SW 1271 (cell line): ENCODE data around the gene CYGB.
A peak's percentile ranks its signal among the peaks of the same experiment; 100 is the strongest.
"Not testable (repeated sequence)": the region's sequence is repeated elsewhere in the genome, so short reads cannot be mapped to it uniquely, and the experiment has no call there.

Source experiments
- DNase-seq, 2 experiments: peaks; one replicate each; lab custom pipeline; 2025; lab: John Stamatoyannopoulos, UW

CYGB gene

DNA sequence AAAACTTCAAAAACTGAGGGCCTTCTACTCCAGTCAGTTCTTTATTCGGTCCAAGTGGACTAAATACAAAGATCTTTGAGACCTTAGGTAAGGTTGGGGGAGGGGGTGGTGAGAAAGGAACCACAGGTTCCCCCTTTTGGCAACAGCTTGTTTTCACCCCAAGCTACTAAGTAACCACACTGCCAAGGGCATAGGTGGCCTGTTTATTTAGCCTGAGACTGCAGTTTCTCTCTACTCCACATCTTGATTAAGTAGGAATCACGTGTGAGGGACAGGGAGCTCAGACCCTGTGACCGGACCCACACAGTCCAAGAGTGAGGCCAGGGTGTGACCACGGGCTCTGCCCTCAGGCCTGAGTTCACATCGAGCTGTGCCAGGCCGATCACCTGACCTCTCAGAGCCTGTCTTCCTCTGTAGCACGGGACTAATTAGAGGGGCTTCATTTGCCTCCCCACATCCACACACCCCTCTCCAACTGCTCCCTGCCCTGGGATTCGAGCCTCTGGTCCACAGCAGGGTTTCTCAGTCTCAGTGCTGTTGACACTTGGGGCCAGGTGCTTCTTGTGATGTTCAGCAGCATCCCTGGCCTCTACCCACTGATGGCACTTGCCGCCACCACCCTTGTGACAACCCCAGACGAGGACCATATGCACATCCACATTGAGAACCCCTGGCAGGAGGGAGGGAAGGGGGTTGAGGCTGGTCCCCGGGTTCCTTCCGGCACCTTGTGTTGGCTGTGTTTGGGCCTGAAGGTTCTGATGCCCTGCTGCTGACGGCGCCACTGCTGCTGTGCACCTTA is 30.3 kb upstream of the CYGB start:
- DNase-seq = no peak

DNA sequence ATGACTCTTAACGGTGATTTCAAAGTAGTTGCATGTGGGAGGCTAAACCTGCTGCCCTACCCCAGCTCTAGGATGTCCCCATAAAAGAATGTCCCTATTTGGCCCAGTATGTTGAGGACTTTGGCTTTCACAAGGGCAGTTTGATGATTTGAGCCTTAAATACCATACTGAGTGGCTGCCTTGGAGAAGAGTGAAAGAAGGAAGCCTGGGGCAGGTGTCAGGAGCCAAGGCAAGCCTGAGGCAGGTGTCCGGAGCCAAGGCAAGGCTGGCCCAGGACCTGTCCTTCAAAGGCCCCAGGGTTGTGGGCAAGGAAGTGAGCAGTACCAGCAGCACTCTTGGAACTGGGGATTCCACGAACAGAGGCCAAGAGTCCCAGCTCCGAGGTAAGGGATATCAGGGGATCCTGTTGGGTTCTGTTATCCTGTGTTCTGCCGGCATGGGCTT is 29.5 kb upstream of the CYGB start:
- DNase-seq = no peak

DNA sequence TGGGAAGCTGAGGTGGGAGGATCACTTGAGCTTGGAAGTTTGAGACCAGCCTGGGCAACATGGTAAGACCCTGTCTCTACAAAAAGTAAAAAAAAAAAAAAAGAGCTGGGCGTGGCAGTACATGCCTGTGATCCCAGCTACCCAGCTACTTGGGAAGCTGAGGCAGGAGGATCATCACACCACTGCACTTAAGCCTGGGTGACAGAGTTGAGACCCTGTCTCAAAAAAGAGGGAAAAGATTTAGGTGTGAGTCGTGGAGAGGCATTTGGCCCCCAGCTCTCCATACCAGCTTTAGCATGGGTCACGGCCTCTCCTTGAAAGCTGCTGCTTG is 29.1 kb upstream of the CYGB start:
- no peak for DNase-seq

DNA sequence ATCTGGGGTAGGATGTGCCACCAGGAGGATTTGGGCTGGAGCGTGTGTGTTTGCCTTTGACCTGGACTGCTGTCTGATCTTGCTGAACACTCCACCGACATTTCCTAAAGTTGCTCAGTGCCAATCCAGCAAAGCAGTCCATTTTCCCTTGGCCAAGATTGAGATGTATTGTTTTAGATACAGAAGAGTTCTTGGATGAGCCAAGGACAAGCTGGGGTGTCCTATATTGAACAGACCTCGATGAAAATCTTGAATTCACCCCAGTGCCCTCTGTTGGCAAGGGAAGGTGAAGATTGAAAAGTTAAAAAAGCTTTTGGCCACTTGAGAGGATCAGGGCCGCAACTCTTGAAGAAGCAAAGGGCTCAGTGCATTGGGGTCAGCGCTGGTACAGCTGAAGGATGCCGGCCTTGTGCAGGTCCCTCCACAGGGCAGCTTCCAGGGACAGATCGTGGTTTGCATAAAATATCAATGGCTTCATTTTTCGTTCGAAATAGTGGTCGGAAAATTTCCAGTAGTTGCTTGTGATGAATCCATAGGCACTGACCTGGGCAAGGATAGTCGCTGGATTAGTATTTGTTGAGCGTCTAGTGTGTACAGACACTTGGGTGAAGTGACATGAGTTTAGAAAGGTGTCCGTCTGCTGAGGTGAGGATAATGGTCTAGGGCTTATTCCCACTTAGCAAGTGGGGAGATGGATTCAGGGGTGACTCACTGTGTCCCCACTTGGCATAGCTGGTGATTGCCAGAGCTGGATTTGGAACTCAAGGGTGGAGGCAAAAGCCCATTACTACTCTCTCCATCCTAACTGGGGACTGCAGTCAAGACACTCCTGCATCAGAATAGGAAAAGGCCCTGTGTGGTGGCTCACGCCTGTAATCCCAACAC is 28.5 kb upstream of the CYGB start:
- no peak for DNase-seq

DNA sequence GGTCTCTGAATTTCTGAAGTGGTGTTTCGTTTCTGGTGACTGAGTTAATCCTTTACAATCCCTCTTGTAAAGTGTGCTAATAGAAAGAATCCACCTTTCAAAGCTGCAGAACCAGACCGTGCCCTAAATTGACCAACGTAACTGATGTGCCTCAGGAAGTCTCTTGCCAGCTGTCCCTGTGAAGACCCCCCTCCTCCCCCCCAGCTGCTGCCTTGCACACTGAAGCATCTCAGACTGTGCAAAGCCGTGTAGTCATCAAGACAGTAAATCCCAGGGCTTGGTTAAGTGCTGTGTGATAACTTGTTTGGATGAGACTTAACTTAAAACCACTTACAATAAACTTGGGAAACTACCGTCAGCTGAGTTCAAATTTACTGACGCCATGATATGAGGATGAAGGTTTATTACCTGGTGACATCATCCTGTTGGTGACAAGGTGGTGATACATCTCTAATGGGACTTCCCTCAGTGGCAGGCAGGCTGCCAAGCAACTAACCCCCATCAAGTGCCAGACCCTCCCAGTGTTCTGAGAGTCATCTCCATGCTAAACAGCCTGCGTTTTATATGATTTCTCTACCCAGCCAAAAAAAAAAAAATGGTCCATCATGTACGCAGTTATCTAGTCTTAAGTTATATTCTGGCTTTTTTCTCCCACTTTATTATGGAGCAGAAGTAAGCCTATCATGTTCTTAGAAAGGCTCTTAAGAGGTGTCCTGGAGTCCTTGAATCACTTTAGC is 27.6 kb upstream of the CYGB start:
- DNase-seq = not testable (repeated sequence)

DNA sequence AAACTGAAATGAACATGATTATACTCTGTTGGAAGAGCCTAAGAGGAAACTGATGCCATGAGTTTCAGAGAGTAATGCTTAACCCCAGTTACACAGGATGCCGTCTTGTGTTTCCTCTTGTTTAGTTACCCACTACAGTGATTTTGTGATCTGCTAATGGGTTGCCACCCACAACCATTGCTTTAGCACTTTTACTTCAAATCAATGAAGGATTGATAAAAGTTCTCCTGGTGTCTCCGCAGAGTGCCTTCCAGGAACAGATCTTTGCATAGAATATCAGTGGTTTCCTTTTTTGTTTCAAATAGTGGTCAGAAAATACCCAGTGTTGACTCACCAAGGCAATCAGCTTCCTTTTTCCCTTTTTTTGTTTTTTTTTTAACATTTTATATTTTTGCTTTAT is 25.9 kb upstream of the CYGB start:
- DNase-seq = not testable (repeated sequence)

DNA sequence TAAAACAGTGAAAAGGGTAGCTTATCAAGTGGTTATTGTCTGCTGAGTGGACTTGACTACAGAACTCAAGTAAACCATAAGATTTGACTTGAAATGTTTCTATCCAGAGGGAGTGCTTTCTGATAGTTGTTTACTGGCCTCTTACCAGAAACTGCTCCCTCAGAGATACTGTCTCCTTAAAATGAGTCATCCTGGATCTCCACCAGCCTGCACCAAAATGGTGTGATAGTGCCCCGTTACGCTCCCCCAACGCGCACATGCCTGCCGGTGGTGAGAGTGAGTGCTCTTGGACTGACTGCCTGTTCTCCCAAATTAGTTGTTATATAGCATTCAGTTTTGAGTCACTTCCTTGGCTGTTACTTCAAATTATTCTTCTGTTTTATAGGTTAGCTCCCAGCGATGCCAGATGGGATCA is 25.2 kb upstream of the CYGB start:
- DNase-seq = no peak

DNA sequence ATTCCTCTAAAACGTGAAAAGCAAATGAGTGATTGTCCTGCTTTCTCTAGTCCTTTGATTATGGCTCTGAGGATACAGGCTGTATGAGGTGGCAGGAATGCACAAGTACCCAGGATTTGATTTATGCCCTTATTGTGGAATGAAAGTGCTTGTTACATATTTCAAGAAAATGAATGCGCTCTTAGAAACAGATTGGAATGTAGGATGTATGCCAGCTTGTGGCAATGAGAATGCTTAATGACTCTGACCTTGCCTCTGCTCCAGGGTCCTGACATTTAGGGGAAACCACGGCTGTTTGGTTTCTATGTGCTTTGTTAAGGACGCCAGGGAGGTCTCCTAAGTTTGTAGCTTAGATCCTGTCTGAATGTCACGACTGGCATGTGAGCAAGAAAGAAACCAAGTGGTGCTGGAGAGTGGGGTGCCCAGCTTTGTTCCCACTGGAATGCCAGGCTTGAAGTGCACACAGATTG is 24.3 kb upstream of the CYGB start:
- DNase-seq = no peak

DNA sequence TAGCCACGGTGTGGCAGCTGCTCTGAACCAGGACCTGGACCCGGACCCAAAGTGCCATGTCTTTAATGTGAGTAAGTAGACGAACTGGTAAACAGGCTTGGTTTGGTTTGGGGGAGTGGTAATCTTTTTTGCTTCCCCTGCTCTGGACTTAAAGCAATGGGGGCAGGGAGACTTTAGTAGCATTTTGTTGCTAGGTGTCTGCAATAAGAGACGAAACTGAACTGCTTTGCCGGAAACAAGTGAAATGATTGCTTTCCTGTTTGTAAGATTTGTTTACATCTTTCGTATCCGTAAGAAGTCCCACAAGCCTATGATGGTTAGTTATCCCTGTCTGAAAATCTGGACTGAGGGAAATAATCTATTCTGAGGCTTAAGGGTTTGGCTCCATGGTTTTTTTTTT is 23.8 kb upstream of the CYGB start:
- DNase-seq = no peak

DNA sequence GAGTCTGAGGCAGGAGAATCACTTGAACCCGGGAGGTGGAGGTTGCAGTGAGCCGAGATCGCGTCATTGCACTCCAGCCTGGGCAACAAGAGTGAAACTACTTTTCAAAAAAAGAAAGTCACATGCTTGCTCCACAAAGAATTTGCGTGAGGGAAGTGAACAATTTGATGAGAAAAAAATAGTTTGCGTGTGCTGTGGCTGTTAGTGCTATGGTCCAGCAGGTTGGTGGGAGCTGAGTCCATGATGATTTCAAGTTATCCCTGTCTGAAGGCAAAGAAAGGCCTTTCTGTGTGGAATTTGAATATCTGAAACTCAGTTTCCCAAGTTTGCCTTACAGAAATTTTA is 23.3 kb upstream of the CYGB start:
- DNase-seq = no peak

DNA sequence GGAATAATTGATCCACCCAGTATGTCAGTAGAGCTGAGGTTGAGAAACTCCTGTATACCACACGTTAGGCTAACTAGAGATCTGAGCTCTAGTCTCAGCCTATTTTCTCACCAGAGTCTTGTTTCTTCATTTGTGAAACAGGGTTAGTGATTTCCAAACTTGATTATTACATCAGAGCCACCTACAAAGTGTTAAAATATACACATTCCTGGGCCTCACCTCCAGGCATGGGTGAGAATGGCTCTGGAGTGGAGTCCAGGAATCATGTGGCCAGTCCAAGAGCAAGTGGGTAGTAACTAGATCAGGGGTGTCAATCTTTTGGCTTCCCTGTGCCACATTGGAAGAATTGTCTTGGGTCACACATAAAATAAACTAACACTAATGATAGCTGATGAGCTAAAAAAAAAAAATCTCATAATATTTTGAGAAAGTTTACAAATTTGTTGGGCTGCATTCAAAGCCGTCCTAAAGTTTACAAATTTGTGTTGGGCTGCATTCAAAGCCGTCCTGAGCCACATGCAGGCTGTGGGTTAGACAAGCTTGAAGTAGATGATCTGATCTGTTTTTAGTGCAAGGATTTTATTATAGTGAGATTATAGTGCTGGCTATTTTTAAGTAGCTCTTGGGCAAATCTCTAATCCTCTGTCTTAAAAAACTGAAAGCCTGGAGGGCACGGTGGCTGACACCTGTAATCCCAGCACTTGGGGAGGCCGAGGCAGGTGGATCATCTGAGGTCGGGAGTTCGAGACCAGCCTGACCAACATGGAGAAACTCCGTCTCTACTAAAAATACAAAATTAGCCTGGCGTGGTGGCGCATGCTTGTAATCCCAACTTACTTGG is 22.7 kb upstream of the CYGB start:
- DNase-seq = no peak

DNA sequence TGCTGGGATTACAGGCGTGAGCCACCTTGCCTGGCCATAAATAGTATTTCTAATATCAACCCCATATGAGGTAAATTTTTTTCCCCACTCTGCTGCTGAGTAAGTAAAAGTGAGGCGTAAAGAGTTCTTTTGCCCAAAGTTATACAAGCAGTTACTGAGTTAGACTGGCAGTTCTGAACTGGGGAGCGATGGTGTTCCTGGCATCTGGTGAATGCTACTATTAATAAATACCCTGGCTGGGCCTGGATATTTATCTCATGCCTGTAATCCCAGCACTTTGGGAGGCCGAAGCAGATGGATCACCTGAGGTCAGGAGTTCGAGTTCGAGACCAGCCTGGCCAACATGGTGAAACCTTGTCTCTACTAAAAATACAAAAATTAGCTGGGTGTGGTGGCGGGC is 22.0 kb upstream of the CYGB start:
- DNase-seq = not testable (repeated sequence)

DNA sequence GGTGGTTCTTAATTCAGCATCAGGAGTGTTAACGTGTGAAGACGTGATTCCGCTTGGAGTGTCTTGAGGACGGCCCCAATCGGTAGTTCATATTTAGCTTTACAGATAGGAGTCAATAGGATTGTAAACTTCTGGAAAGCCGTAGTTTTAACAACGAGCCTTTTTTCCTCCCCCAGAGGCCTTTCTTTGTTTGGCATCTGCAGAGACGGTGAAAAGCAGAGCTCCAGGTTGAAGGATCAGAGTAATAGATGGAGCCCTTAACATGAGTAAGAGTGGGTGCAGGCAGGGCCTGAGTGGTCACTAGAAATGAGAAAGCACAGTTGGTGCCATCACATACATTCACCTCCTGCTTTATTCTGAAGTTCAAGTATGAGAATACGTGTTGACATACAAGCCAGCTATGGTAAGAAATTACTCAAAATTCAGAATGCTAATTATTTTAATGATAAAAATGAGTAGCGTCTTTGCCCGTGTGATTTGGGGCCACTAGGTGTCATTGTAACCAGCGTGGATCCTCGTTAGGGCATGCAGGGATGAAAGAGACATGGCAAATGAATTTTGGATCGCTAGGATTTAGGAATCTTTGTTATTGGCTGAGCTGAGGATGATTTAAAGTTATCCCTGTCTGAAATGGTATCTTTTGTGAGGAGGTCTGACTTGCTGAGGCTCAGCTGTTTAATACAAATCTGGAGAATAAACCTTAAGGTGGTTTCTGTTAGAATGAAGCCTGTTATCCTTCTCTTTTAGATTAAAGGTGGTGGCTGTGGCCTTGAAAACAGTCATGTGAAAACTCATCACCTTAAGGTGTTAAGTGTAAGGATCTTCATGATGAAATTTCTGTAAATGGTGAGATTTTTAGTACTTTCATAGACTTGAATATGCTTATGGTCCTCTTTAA is 20.9 kb upstream of the CYGB start:
- peak in 1 of 2 experiments; percentile 38 for DNase-seq

DNA sequence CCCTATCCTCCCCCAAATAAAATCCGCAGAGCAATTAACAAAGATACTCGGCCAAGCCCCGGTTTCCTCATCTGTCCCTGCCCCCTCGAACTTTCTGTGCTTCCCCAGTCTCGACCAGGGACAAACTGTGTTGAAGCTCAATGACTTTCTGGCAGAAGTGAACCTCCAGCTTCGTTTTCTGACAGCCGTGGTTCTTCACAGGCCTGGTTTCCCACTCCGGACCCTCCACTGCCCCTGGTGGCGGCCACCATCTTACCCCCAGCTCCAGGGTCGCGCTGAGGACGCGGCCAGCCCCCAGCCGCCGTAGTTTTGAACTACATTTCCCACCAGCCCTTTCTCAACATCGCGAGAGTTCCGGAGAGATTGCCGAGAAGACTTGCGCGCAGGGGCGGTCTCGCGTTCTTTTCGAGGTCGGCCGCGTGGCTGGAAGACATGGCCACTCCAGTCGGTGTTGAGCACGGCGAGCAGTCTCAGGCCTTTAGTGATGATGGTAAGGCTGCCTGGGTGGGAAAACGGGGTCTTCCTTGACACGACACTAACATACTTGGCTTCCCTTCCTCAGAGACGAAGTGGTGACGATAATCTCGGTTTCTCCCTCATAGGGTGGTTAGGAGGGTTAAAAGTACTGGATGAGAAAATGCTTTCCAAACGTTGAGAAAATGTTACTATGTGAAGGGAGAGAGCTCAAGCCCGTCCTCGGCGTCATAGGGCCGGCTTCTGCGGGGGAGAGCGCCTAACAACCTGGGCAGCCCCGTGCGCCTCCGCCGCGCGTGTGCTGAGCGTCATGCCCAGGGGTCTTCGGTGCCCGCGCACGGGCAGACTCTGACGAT is 20.1 kb upstream of the CYGB start:
- peak; percentile 89 to 95 for DNase-seq

DNA sequence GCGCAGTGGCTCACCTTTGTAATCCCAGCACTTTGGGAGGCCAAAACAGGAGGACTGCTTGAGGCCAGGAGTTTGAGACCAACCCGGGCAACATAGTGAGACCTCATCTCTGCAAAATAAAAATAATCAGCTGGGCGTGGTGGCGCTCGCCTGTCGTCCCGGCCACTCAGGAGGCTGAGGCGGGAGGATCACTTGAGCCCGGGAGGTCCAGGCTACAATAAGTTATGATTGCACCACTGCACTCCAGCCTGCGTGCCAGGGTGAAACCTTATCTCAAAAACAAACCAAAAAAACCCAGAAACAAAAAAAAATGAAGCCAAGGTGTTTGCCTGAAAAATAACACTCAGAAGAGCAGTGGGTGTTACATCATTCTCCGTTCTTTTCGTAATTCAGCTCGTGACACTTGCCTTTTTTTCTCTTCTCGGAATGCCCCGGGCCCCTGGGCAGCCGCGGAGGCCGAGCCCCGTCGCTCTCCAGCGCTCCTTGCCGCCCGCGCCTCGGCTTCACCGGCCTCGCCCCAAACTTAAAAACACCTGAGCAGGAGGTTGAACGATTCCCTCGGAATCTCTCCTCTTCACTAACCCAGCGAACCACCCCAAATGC is 19.4 kb upstream of the CYGB start:
- peak in 1 of 2 experiments; percentile 26 for DNase-seq

DNA sequence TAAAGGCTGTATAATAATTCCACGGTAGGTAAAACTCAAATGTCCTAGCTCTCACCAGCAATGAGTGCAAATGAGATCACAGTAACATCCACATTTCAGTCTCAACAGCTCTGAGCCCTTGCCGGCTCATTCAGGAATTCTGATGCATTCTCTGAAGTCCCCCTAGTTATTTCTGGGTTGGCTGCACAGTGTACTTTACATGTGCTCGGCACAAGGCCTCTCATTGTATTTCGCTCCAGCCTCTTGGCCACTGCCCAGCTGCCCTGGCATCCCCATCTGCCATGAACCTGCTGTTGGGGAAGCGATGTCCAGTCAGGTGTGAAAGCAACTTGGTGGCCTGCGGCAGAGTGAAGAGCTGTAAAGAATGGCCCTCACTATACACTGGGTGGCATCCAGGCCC is 16.6 kb upstream of the CYGB start:
- no peak for DNase-seq

DNA sequence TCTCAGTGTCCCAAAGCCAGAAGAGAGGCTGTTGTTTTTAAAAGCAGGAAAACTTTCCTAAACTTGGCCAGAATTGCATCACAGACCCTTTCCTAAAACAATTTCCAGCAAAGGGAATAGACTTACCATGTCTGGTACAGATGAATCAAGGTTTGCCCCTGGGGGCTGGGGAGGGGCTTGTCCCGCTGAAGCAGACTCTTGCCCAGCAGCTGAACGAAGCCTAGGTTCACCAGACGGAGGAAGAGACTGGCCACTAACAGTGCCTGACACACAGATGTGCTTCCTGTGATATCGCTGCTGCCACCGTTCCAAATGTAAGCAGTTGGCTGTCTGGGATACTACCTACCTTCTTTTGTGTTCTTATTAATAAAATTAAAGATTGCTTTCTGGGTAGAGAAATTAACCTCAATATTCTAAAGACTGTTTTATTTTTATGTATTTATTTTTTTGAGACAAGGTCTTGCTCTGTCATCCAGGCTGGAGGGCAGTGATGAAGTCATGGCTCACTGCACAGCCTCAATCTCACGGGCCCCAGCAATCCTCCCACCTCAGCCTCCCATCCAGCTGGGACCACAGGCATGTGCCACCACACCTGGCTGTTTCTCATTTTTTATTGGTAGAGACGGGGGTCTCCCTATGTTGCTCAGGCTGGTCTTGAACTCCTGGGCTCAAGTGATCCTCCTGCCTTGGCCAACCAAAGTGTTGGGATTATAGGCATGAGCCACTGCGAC is 15.8 kb upstream of the CYGB start:
- no peak for DNase-seq

DNA sequence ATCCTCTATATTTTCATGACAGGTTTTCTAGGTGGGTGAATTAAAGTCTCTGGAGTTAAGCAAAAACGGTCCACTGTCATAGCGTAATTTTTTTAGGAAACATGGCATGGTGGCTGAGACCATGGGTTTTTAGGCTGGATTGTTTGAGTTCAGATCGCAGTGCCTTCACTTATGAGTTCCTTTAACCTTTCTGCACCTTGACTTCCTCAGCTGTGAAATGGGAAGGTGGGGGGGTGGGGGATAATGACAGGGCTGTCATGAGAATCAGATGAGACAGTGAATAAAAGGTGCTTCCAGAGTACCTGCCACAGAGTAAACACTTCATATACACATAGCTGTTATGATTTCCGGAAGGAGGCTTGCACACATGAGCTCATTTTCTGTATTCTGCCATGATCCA is 14.2 kb upstream of the CYGB start:
- DNase-seq = no peak
